PC-9 (cell line): ENCODE data around the gene PTPN1. TPM values are rescaled to one million over a fixed set of nuclear protein-coding genes. Genes with fewer than 3 reads are reported as not detected.
A peak's percentile ranks its signal among the peaks of the same experiment; 100 is the strongest.

Experiments used
- BruUV-seq: library from RNA; stranded (reverse); fragments of 400-500 nt; replicated peaks from 2 replicates; lab custom pipeline; 2021; lab: Mats Ljungman, UMichigan
- CTCF ChIA-PET: fragments of 300-600 bp; sonication (Branson Sonifier 250); formaldehyde crosslinking; loops from one replicate; lab custom pipeline; 2022; ENCODE audit warnings: antibody characterized with exemption; lab: Charles Lee
- POLR2A ChIA-PET: fragments of 300-600 bp; sonication (Branson Sonifier 250); formaldehyde crosslinking; loops from one replicate; lab custom pipeline; 2022; ENCODE audit warnings: antibody characterized with exemption; ENCODE audit not compliant: unreplicated experiment; lab: Charles Lee
- DNase-seq, 2 experiments: peaks; one replicate each; pipeline versions ENCODE4 v3.0.0 to v3.0.0-alpha.2; 2015 to 2022; ENCODE audit warnings: mixed read lengths in 1 of 2
- H2AFZ ChIP-seq: fragments of 200-600 bp; sonication (generic); 2 replicates; pipeline ENCODE4 v1.8.1; 2017; ENCODE audit warnings: antibody characterized with exemption
- H3F3A ChIP-seq: fragments of 200-600 bp; sonication (generic); 2 replicates; pipeline ENCODE4 v1.8.1; 2017; ENCODE audit warnings: antibody characterized with exemption, mild to moderate bottlenecking, low read depth; ENCODE audit not compliant: insufficient read depth
- H3K27ac ChIP-seq: fragments of 200-600 bp; sonication (generic); 2 replicates; pipeline ENCODE4 v1.6.1; 2016; ENCODE audit warnings: mixed run types
- H3K27me3 ChIP-seq: fragments of 200-600 bp; sonication (generic); 2 replicates; pipeline ENCODE4 v1.6.1; 2016; ENCODE audit warnings: low read depth, mixed run types; ENCODE audit not compliant: insufficient read depth
- H3K36me3 ChIP-seq: fragments of 200-600 bp; sonication (generic); 2 replicates; pipeline ENCODE4 v1.6.1; 2016; ENCODE audit warnings: low read depth, mixed run types
- H3K4me1 ChIP-seq: fragments of 200-600 bp; sonication (generic); replicated peaks from 2 replicates; pipeline ENCODE4 v1.6.1; 2016; ENCODE audit warnings: mixed run types; ENCODE audit not compliant: insufficient read depth
- H3K4me2 ChIP-seq: fragments of 200-600 bp; sonication (generic); 2 replicates; pipeline ENCODE4 v1.6.1; 2017; ENCODE audit warnings: mixed run types
- H3K4me3 ChIP-seq: fragments of 200-600 bp; sonication (generic); 2 replicates; pipeline ENCODE4 v1.6.1; 2016; ENCODE audit warnings: mixed run types
- H3K79me2 ChIP-seq: fragments of 200-600 bp; sonication (generic); 2 replicates; pipeline ENCODE4 v1.6.1; 2017; ENCODE audit warnings: low read depth, mixed run types
- H3K9me2 ChIP-seq: fragments of 200-600 bp; sonication (generic); 2 replicates; pipeline ENCODE4 v1.8.1; 2017; ENCODE audit warnings: mild to moderate bottlenecking; ENCODE audit not compliant: insufficient read depth
- H3K9me3 ChIP-seq: fragments of 200-600 bp; sonication (generic); 2 replicates; pipeline ENCODE4 v1.8.1; 2016; ENCODE audit warnings: low read depth; ENCODE audit not compliant: insufficient read depth
- H4K20me1 ChIP-seq: fragments of 200-600 bp; sonication (generic); 2 replicates; pipeline ENCODE4 v1.8.1; 2017; ENCODE audit not compliant: insufficient read depth
- EZH2 ChIP-seq: fragments of 200-600 bp; sonication (generic); IDR thresholded peaks from 2 replicates; pipeline ENCODE4 v1.8.0; 2017; ENCODE audit warnings: antibody characterized with exemption, low read depth
- intact Hi-C: fragments of 100-400 bp; cut with micrococcal nuclease; formaldehyde crosslinking; loops from one replicate; pipeline ENCODE4 v1.10.0; 2022; ENCODE audit not compliant: unreplicated experiment
- total RNA-seq: library from RNA; stranded (reverse); gene quantifications from 2 replicates; pipeline ENCODE4 v1.2.3, GENCODE V29; 2021
- TF ChIP-seq, protein P1 (sequence below): fragments of 200-600 bp; sonication (generic); conservative IDR thresholded peaks from 2 replicates; pipeline ENCODE4 v1.6.1; 2017; ENCODE audit warnings: mixed run types, antibody characterized with exemption, mild to moderate bottlenecking, moderate library complexity

The PTPN1 gene
- total RNA-seq, 1 experiment from 2014 or later = 59.8 TPM

GRCh38 chr20:50515471-50516106 is 5.4 kb downstream of the PTPN1 start:
- Histone ChIP-seq H3K4me1 (peaks cover 37% of the 10 kb centered on the region), H3F3A (no peaks in the 10 kb centered on the region; the same call in 1 of the 2 replicates), H3K4me2 (no peak overlapping the region), H3K79me2 (peaks cover 98% of the 10 kb centered on the region), H3K36me3 (peaks cover 7% of the 10 kb centered on the region; the same call in 1 of the 2 replicates), H4K20me1 (peaks cover 18% of the 10 kb centered on the region; the same call in 1 of the 2 replicates), H3K9me2 (no peaks in the 10 kb centered on the region), H3K27me3 (no peaks in the 10 kb centered on the region), H3K27ac (0 out of 2 replicates have a peak overlapping the region, but pooled peaks have one; percentile 14), H3K4me3 (no peak overlapping the region), H3K9me3 (no peaks in the 10 kb centered on the region), H2AFZ (no peak overlapping the region)
- POLR2A ChIA-PET = interaction anchor here (0.6 kb wide), 1 partner anchor 57 kb away, joined by 8 read pairs; no protein-coding TSS in a partner anchor
- CTCF ChIA-PET = interaction anchor here (0.6 kb wide), 1 partner anchor 500 kb away, joined by 3 read pairs; no protein-coding TSS in a partner anchor
- no peak for DNase-seq
- TF ChIP-seq EZH2 = no peak
- TF ChIP-seq, protein P1, sequence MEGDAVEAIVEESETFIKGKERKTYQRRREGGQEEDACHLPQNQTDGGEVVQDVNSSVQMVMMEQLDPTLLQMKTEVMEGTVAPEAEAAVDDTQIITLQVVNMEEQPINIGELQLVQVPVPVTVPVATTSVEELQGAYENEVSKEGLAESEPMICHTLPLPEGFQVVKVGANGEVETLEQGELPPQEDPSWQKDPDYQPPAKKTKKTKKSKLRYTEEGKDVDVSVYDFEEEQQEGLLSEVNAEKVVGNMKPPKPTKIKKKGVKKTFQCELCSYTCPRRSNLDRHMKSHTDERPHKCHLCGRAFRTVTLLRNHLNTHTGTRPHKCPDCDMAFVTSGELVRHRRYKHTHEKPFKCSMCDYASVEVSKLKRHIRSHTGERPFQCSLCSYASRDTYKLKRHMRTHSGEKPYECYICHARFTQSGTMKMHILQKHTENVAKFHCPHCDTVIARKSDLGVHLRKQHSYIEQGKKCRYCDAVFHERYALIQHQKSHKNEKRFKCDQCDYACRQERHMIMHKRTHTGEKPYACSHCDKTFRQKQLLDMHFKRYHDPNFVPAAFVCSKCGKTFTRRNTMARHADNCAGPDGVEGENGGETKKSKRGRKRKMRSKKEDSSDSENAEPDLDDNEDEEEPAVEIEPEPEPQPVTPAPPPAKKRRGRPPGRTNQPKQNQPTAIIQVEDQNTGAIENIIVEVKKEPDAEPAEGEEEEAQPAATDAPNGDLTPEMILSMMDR = no peak
- intact Hi-C loops = no loop called here
- no TSS peak for BruUV-seq

DNA sequence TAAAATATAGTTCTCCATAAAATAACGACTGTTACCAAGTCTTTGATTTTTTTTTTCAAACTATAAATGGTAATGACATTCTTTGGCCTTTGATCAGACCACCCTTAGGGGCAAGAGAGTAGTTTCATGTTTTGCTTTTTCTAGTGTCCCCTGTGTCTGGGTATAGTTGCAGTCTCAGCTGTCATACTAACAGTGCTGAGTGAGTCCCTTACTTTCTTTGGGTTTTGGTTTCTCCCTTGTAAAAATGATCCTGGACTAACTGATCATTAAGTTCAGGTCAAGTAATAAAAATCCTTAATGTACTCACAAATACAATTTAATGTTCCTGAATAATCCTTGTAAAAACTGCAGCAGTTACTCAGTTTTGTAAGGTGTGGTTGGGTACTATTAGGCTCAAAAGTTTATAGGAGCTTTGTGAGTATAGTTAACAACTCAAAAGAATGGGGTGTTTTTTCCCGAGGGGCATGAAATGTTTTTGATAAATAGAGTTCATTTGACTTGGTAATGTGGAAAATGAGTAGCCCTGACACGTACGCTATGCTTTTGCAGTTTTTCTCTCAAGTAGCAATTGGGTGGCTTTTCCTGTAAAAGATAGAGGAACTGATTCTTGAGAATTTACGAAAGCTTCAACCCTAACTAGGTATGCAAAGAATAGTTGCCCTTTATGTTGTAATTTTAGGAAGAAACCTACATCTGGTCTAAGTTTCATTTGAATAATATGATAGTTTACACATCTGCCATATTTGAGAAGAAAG is 6.2 kb downstream of the PTPN1 start:
- H4K20me1 ChIP-seq = peaks cover 18% of the 10 kb centered on the region; the same call in 1 of the 2 replicates
- ChIA-PET POLR2A (no interaction called here), CTCF (interaction anchor here (0.7 kb wide), 1 partner anchor 26 kb away, joined by 3 read pairs; no protein-coding TSS in a partner anchor)
- peaks cover 35% of the 10 kb centered on the region for H3K4me1 ChIP-seq
- H2AFZ ChIP-seq = no peak overlapping the region
- DNase-seq = no peak
- no peaks in the 10 kb centered on the region for H3K9me3 ChIP-seq
- peaks cover 7% of the 10 kb centered on the region; the same call in 1 of the 2 replicates for H3K36me3 ChIP-seq
- H3K4me2 ChIP-seq = no peak overlapping the region
- TF ChIP-seq EZH2 = no peak
- TF ChIP-seq, protein P1 = no peak
- H3K27ac ChIP-seq = 0 out of 2 replicates have a peak overlapping the region, but pooled peaks have one; percentile 14
- no peak overlapping the region for H3K4me3 ChIP-seq
- no peaks in the 10 kb centered on the region for H3K9me2 ChIP-seq
- peaks cover 98% of the 10 kb centered on the region for H3K79me2 ChIP-seq
- no peaks in the 10 kb centered on the region for H3K27me3 ChIP-seq
- no peaks in the 10 kb centered on the region; the same call in 1 of the 2 replicates for H3F3A ChIP-seq
- intact Hi-C loops = no loop called here
- no TSS peak for BruUV-seq
